Fibroblast of lung (primary cell): Measurements from ENCODE around the gene TMEM205.

Experiments
- CTCF ChIP-seq, 2 donors: IDR thresholded peaks in 1 of 2; conservative IDR thresholded peaks in 1 of 2; 1 replicate in 1 of 2; 2 replicates in 1 of 2; pipeline ENCODE4 v1.5.1; 2011 to 2012; ENCODE audit warnings: low read length in 2 of 2, control low read depth in 1 of 2, inconsistent platforms in 1 of 2, low read depth in 1 of 2, mild to moderate bottlenecking in 1 of 2
- EZH2 ChIP-seq: IDR thresholded peaks from 2 replicates; pipeline ENCODE4 v1.5.1; 2012; ENCODE audit warnings: low read length, control low read depth, mild to moderate bottlenecking; ENCODE audit errors: missing control alignments

GRCh38 chr19:11367528-11367927 is 21.5 kb upstream of the TMEM205 start:
- no peak for TF ChIP-seq CTCF (conservative IDR thresholded peaks at IDR 0.05 in 1 of 2, IDR thresholded peaks at IDR 0.05 in 1 of 2; ENCODE audit: low read depth in 1 of 2, low read length in 2 of 2)
- TF ChIP-seq EZH2 = no peak
